C4-2B (cell line): ENCODE data around the gene HECW1.

Experiments
- H3K27ac ChIP-seq: fragments of 450-650 bp; 2 replicates; pipeline ENCODE4 v1.5.1; 2017
- CTCF ChIP-seq: fragments of 450-650 bp; conservative IDR thresholded peaks from 2 replicates; pipeline ENCODE4 v1.5.1; 2017; ENCODE audit warnings: mild to moderate bottlenecking
- ZFX ChIP-seq: fragments of 450-650 bp; IDR thresholded peaks from 2 replicates; pipeline ENCODE4 v1.6.1; 2017

Gene HECW1

GRCh38 chr7:43220742-43221141 is 108.3 kb downstream of the HECW1 start:
- TF ChIP-seq CTCF: no peak
- H3K27ac ChIP-seq: no peak overlapping the region

- TF ChIP-seq ZFX (no peak), CTCF (no peak)
- H3K27ac ChIP-seq: no peak overlapping the region
Measured at GRCh38 chr7:43229801-43230200, 117.4 kb downstream of the HECW1 start.

- H3K27ac ChIP-seq: no peak overlapping the region
- TF ChIP-seq CTCF: no peak
- TF ChIP-seq ZFX: no peak
Measured at GRCh38 chr7:43232366-43232765, 119.9 kb downstream of the HECW1 start.

GRCh38 chr7:43234073-43234472 is 121.6 kb downstream of the HECW1 start:
- H3K27ac ChIP-seq: no peak overlapping the region
- TF ChIP-seq ZFX (no peak), CTCF (no peak)

GRCh38 chr7:43234968-43235367 is 122.5 kb downstream of the HECW1 start:
- no peak overlapping the region for H3K27ac ChIP-seq
- no peak for TF ChIP-seq ZFX
- TF ChIP-seq CTCF: no peak

- H3K27ac ChIP-seq: peak overlapping the region; percentile 22; the same call in 1 of the 2 replicates
- TF ChIP-seq ZFX (no peak), CTCF (no peak)
Measured at GRCh38 chr7:43240565-43240964, 128.1 kb downstream of the HECW1 start.

- TF ChIP-seq ZFX (no peak), CTCF (no peak)
- H3K27ac ChIP-seq: no peak overlapping the region
Measured at GRCh38 chr7:43242628-43243255, 130.3 kb downstream of the HECW1 start.
